Natural killer cell (primary cell): ENCODE results near the gene USP34. TPM values are rescaled to one million over a fixed set of nuclear protein-coding genes. Genes with fewer than 3 reads are reported as not detected.
"Not testable (repeated sequence)": the region's sequence is repeated elsewhere in the genome, so short reads cannot be mapped to it uniquely, and the experiment has no call there.

Source experiments
- ATAC-seq, 3 donors: fragments of 150-1000 bp in 2 of 3; fragments of 200-7000 bp in 1 of 3; cut with Tn5 transposase; 1 replicate in 1 of 3; 2 replicates in 2 of 3; pipeline ENCODE4 v1.10.0; 2021; ENCODE audit warnings: mild to moderate bottlenecking in 2 of 3, moderate library complexity in 2 of 3
- DNase-seq, 2 donors: peaks; one replicate each; pipeline versions ENCODE4 v3.0.0 to v3.0.0-alpha.2; 2013 to 2021; ENCODE audit warnings: mixed read lengths in 1 of 2
- H3K27ac ChIP-seq: one replicate; pipeline ENCODE4 v1.5.1; 2013; ENCODE audit warnings: mild to moderate bottlenecking, low read length
- H3K27me3 ChIP-seq: one replicate; pipeline ENCODE4 v1.6.1; 2013; ENCODE audit warnings: low read length; ENCODE audit not compliant: control insufficient read depth, insufficient read depth
- H3K36me3 ChIP-seq: one replicate; pipeline ENCODE4 v1.6.1; 2013; ENCODE audit warnings: low read length; ENCODE audit not compliant: control insufficient read depth, insufficient read depth
- H3K4me1 ChIP-seq: one replicate; pipeline ENCODE4 v1.6.1; 2013; ENCODE audit warnings: low read length; ENCODE audit not compliant: control insufficient read depth, insufficient read depth
- H3K4me3 ChIP-seq: one replicate; pipeline ENCODE4 v1.5.1; 2013; ENCODE audit warnings: low read length
- H3K9me3 ChIP-seq: one replicate; pipeline ENCODE4 v1.6.1; 2013; ENCODE audit warnings: low read length; ENCODE audit not compliant: control insufficient read depth, insufficient read depth
- H3K27ac Mint-ChIP-seq, 2 donors: one replicate each; pipeline ENCODE4 v1.8.0; 2022; ENCODE audit warnings: mild to moderate bottlenecking in 2 of 2, mixed read lengths in 2 of 2, moderate library complexity in 1 of 2
- H3K27me3 Mint-ChIP-seq, 2 donors: one replicate each; pipeline ENCODE4 v1.8.0; 2022; ENCODE audit warnings: low read depth in 2 of 2, mixed read lengths in 2 of 2
- H3K36me3 Mint-ChIP-seq: one replicate; pipeline ENCODE4 v1.8.0; 2022; ENCODE audit warnings: mixed read lengths
- H3K4me1 Mint-ChIP-seq, 2 donors: one replicate each; pipeline ENCODE4 v1.8.0; 2022; ENCODE audit warnings: mixed read lengths in 2 of 2
- H3K4me3 Mint-ChIP-seq: one replicate; pipeline ENCODE4 v1.8.0; 2022; ENCODE audit warnings: mild to moderate bottlenecking, moderate library complexity, mixed read lengths
- H3K9me3 Mint-ChIP-seq, 2 donors: one replicate each; pipeline ENCODE4 v1.8.0; 2022; ENCODE audit warnings: mixed read lengths in 2 of 2
- CTCF ChIP-seq: fragments of 200-600 bp; IDR thresholded peaks from one replicate; pipeline ENCODE4 v1.8.0; 2022; ENCODE audit warnings: antibody characterized with exemption
- WGBS: methylation state at CpG from one replicate; pipeline ENCODE4 v1.1.7; 2013; ENCODE audit warnings: missing lambda C conversion rate; ENCODE audit not compliant: insufficient coverage; 5-methylcytosine and 5-hydroxymethylcytosine counted together
- intact Hi-C: fragments of 100-400 bp; cut with micrococcal nuclease; formaldehyde crosslinking; loops from one replicate; pipeline ENCODE4 v1.14.2; 2022
- total RNA-seq, 4 donors: library from RNA; stranded (reverse); fragments of 120-200 nt in 1 of 4; gene quantifications; one replicate each; pipeline versions ENCODE4 v1.2.3 to v1.2.4, GENCODE V29; 2013 to 2022

USP34 gene
- total RNA-seq, 3 donors from 2014 or later (not counting 1 experiment from before 2014, with no cell fraction given) = 184 to 204 (median 199) TPM

GRCh38 chr2:61456746-61457420 is 14.0 kb downstream of the USP34 start:
- no peak for TF ChIP-seq CTCF
- no peak overlapping the region for H3K4me3 Mint-ChIP-seq
- Histone ChIP-seq H3K4me1 (peaks cover 38% of the 10 kb centered on the region), H3K27ac (no peak overlapping the region), H3K36me3 (peaks cover 6% of the 10 kb centered on the region), H3K9me3 (no peaks in the 10 kb centered on the region), H3K27me3 (no peaks in the 10 kb centered on the region), H3K4me3 (no peak overlapping the region)
- peak overlapping the region in 1 of 2 donors; percentile 80 for H3K27ac Mint-ChIP-seq
- ATAC-seq = no peak
- intact Hi-C loops = no loop called here
- WGBS = 89% methylated on average over 6 of the region's 6 CpGs
- no peaks in the 10 kb centered on the region for H3K27me3 Mint-ChIP-seq
- no peaks in the 10 kb centered on the region for H3K9me3 Mint-ChIP-seq
- DNase-seq = no peak
- H3K36me3 Mint-ChIP-seq = no peaks in the 10 kb centered on the region
- peaks cover 47 to 60% of the 10 kb centered on the region in 2 donors for H3K4me1 Mint-ChIP-seq

- peaks cover 47 to 55% of the 10 kb centered on the region in 2 donors for H3K4me1 Mint-ChIP-seq
- H3K9me3 ChIP-seq = no peaks in the 10 kb centered on the region
- peaks cover 40% of the 10 kb centered on the region for H3K4me1 ChIP-seq
- H3K27me3 ChIP-seq = no peaks in the 10 kb centered on the region
- DNase-seq = no peak
- no peak for ATAC-seq
- 100% methylated on average over 2 of the region's 5 CpGs for WGBS
- no peaks in the 10 kb centered on the region for H3K9me3 Mint-ChIP-seq
- H3K27me3 Mint-ChIP-seq = no peaks in the 10 kb centered on the region
- no peak for TF ChIP-seq CTCF
- intact Hi-C loops = no loop called here
- no peak overlapping the region for H3K27ac ChIP-seq
- H3K36me3 Mint-ChIP-seq = no peaks in the 10 kb centered on the region
- peaks cover 6% of the 10 kb centered on the region for H3K36me3 ChIP-seq
- peak overlapping the region in 1 of 2 donors; percentile 37 for H3K27ac Mint-ChIP-seq
- H3K4me3 ChIP-seq = no peak overlapping the region
- peak overlapping the region; percentile 7 for H3K4me3 Mint-ChIP-seq
These were observed 14.7 kb downstream of the USP34 start for GRCh38 chr2:61456070-61456745.

- intact Hi-C loops, DNase-seq: not testable (repeated sequence)
These were observed 15.9 kb downstream of the USP34 start for GRCh38 chr2:61454972-61455371.

GRCh38 chr2:61454383-61454782 is 16.5 kb downstream of the USP34 start:
- no peaks in the 10 kb centered on the region for H3K36me3 Mint-ChIP-seq
- intact Hi-C loops = no loop called here
- H3K4me3 ChIP-seq = no peak overlapping the region
- no peak for DNase-seq
- no peak for TF ChIP-seq CTCF
- no peak overlapping the region for H3K27ac ChIP-seq
- H3K4me3 Mint-ChIP-seq = no peak overlapping the region
- no peaks in the 10 kb centered on the region for H3K9me3 ChIP-seq
- H3K4me1 ChIP-seq = peaks cover 48% of the 10 kb centered on the region
- no peak overlapping the region for H3K27ac Mint-ChIP-seq
- H3K9me3 Mint-ChIP-seq = no peaks in the 10 kb centered on the region
- no peak for ATAC-seq
- peaks cover 3% of the 10 kb centered on the region for H3K36me3 ChIP-seq
- H3K4me1 Mint-ChIP-seq = peaks cover 60 to 67% of the 10 kb centered on the region in 2 donors
- H3K27me3 ChIP-seq = no peaks in the 10 kb centered on the region
- 96% methylated on average over 5 of the region's 5 CpGs for WGBS
- no peaks in the 10 kb centered on the region for H3K27me3 Mint-ChIP-seq

More at GRCh38 chr2:61454972-61455371, 15.9 kb downstream of the USP34 start:
- H3K27ac ChIP-seq, H3K4me3 Mint-ChIP-seq, H3K9me3 ChIP-seq, H3K36me3 Mint-ChIP-seq, ATAC-seq, H3K27me3 Mint-ChIP-seq, H3K9me3 Mint-ChIP-seq, H3K4me3 ChIP-seq, H3K36me3 ChIP-seq, H3K27me3 ChIP-seq: not testable (repeated sequence)
- peaks cover 46% of the 10 kb centered on the region for H3K4me1 ChIP-seq
- over 99% methylated on average over 8 of the region's 8 CpGs for WGBS
- Mint-ChIP-seq H3K27ac (peak overlapping the region in 1 of 2 donors; percentile 4), H3K4me1 (peaks cover 55 to 63% of the 10 kb centered on the region in 2 donors)
